Kasumi-1 (cell line): Measurements from ENCODE around the gene LRRC75B.
"Not testable (repeated sequence)": the region's sequence is repeated elsewhere in the genome, so short reads cannot be mapped to it uniquely, and the experiment has no call there.

ENCODE experiments used
- DNase-seq, 2 experiments: peaks; one replicate each; lab custom pipeline; 2025; lab: John Stamatoyannopoulos, UW

Gene LRRC75B, protein sequence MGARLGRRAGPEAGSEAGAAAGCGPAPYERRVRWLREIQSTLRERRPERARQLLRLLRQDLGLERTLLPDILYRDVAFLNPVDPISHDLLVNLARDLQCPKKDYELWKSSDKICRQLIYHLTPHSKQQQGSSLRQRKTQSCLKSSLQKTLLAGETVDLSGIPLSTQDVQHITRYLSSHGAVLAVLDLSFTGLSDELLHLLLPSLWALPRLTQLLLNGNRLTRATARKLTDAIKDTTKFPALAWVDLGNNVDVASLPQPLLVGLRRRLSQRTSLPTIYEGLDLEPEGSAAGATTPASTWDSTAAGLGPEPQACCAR

DNA sequence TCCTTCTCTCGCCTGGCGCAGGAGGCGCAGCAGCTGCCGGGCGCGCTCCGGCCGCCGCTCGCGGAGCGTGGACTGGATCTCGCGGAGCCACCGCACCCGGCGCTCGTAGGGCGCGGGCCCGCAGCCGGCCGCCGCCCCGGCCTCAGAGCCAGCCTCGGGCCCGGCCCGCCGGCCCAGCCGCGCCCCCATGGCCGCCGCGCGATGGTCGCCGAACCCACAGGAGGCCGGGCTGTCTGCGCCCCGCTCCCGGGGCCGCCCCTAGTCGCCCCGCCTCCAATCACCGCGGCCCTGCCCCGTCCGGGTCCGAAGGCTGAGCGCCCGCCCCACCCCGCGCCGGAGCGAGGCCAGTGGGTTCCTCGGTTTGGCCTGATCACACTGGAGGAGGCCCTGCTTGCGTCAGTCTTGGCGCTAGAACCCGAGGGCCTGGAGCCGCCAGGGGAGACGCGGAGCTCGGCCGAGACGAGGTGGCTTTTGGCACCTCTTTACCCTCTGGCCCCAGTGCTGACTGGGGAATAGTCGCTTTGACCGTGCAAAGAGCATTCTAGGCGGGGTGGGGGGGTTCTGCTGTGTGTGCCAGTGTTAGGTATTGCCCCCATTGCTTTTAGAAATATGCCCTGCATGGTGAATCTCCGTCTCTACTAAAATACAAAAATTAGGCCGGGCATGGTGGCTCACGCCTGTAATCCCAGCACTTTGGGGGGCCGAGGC, at the start of gene LRRC75B:
Gene LRRC75B, minus strand, starts transcription at position 223 of the 708 bp plus-strand sequence. Its CDS starts 34 bp downstream, at position 189.
- peak; percentile 11 to 15 for DNase-seq

DNA sequence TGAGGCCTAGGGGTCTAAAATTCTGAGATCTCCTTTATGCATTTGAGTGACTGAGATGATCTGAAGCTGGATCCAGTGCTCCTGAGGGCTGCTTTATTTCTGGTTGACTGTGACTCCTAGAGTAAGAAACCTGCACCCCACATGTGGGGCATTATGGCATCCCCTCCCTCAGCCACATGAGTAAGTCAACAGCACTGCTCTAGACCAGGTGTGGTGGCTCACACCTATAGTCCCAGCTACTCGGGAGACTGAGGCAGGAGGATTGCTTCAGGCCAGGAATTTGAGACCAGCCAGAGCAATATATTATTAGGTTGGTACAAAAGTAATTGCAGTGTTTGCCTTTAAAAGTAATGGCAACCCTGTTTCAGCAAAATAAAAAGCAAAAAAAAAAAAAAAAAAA, 49.4 kb upstream of the LRRC75B start:
- DNase-seq, result not testable (repeated sequence)

DNA sequence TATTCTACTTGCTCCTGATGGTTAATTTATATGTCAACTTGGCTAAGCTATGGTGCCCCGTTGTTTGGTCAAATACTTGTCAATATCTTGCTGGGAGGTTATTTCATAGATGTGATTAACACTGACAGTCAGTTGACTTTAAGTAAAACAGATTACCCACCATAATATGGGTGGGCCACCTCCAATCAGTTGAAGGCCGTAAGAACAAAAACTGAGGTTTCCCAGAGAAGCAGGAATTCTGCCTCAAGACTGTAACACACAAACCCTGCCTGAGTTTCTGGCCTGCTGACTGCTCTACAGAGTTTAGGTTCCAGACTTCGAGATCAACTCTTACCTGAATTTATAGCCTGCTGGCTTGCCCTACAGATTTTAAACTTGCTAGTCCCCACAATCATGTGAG, 43.6 kb upstream of the LRRC75B start:
- not testable (repeated sequence) for DNase-seq

DNA sequence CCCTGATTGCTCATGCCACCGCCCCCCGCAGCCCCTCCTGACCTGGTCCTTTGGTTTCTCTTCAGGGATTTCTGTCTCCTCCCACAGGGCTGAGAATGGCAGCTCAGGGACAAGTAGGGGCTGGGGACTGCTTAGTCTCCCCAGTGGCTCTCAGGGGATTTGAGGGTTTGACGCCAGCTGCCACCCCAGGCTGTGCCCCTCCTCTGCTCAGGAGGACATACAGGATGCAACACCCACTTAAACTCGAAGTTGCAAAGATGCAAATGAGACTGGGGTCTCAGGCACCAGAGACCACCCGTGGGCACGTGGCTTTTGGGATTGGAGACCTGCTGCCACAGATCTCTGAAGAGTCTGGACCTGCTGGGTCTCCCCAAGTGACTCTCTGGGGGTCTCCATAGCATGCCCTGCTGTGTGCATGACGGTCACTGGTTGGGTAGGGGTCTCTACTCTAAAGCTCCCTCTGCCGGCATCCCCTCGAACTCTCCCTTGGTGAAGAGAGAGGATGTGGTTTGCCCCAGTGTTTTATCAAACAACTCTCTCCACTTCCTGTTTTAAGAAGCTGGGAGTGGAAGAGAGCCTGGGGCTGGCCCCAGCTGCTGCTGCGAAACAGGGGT, 42.0 kb upstream of the LRRC75B start:
- peak; percentile 4 to 12 for DNase-seq

DNA sequence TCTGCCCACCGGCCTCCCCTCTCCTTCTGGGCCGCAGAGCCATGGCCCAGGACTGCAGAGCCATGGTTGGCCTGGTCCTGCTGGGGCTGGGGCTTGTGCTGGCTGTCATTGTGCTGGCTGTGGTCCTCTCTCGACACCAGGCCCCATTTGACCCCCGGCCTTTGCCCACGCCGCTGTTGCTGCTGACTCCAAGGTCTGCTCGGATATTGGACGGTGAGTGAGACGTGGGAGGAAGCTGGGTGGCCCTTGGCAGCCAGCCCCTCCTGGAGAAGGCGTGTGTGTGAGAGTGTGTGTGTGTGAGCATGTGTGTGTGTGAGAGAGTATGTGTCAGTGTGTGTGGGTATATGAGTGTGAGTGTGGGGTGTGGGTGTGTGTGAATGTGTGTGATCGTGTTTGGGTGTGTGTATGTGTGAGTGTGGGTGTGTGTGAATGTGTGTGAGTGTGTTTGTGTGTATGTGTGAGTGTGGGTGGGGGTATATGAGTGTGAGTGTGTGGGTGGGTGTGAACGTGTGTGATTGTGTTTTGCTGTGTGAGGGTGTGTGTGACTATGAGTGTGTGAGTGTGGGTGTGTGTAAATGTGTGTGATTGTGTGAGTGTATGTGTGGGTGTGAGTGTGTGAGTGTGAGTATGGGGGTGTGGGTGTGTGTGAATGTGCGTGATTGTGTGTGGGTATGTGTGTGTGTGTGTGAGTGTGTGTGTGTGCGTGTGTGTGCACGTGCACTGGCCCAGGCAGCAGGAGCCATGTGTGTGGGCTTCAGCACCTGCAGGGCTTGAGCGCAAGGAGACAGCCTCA, 40.6 kb upstream of the LRRC75B start:
- peak; percentile 12 to 15 for DNase-seq

DNA sequence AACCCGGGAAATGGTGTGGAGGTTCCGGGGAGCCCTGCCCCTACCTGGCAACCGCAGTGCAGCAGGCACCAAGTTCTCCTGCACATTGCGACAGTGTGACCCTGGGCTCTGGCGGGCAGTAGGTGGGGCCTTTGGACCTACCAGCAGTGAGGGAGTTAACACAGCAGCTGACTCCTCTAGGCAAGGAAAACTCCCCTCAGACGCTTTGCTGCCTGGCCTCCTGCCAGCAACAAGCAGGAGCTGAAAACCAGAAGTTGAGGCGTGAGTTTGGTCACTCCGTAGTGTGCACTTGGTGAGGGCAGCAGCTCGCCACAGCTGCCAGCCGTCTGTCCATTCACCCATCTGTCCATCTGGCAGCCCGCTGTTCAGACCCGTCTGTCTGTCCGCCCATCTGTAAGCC, 39.8 kb upstream of the LRRC75B start:
- DNase-seq, result peak; percentile 6 to 29

DNA sequence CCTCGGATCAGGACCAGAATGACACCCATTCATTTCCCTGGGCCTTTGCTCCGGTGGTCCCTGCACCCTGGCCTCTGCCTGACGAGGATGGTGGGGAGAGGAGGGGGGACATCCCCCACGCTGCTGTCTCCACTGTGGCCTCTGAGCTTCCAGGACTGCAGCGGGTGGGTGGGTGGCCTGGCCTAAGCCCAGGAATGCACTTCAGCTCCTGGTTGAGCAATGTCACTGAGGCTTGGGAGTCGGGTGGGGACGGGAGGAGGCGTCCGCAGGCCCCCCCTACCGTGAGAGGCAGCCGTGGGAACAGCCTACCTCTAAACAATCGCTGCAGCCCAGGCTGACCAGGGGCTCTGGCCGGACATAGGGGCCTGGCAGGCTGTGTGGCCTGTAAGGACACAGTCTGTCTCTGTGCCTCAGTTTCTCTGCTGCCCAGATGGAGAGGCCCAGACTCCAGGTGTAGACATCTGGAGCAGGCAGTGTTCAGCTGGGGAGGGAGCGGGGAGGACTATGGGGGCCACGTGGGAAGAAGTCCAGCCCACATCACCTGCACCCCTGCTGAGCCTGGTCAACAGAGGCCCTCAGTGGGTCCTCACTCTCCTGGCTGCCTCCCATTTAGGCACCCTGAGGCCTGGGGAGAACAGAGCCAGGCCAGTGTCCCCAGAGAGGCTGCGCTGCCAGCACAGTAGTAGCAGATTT, 38.7 kb upstream of the LRRC75B start:
- DNase-seq, result not testable (repeated sequence)

DNA sequence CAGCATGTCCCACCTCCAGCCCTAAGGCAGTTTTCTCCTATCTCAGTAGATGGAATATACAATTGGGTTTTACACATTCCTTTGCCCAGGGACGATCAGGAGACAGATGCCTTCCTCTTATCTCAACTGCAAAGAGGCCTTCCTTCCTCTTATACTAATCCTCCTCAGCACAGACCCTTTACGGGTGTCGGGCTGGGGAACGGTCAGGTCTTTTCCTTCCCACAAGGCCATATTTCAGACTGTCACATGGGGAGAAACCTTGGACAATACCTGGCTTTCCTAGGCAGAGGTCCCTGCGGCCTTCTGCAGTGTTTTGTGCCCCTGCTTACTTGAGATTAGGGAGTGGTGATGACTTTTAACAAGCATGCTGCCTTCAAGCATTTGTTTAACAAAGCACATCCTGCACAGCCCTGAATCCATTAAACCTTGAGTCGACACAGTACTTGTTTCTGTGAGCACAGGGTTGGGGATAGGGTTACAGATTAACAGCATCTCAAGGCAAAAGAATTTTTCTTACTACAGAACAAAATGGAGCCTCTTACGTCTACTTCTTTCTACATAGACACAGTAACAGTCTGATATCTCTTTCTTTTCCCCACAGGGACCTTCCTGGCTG, 38.0 kb upstream of the LRRC75B start:
- peak; percentile 6 to 7 for DNase-seq

DNA sequence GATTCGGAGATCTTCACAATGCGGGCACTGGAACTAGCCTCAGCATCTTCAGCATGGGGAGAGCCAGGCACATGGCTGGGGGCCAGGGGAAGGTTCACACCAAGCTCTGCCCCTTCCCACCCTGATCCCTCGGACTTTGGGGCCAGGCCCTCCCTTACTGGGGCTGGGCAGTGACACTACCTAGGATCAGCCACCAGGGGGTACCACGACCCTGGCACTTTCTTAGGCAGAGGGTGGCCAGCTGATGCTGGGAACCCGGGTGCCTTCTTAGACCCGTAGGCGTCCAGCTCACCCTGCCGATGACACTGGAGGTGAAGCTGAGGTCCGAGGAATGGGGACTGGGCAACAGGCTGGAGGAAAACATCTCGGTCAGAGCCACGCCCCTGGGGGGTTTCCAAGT, 36.2 kb upstream of the LRRC75B start:
- DNase-seq, result peak; percentile 0 to 7

DNA sequence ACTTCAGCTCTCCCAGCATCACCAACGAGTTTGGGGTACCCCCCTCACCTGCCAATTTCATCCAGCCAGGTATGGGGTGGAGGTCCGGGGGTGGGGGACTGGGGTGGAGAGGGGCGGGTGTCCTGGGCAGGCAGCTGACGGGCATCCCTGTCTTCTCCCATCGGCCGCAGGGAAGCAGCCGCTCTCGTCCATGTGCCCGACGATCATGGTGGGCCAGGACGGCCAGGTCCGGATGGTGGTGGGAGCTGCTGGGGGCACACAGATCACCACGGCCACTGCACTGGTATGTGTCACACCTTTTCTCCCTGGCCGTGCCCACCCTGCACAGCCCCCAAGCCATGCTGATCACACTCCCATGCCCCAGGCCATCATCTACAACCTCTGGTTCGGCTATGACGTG, 35.0 kb upstream of the LRRC75B start:
- not testable (repeated sequence) for DNase-seq

DNA sequence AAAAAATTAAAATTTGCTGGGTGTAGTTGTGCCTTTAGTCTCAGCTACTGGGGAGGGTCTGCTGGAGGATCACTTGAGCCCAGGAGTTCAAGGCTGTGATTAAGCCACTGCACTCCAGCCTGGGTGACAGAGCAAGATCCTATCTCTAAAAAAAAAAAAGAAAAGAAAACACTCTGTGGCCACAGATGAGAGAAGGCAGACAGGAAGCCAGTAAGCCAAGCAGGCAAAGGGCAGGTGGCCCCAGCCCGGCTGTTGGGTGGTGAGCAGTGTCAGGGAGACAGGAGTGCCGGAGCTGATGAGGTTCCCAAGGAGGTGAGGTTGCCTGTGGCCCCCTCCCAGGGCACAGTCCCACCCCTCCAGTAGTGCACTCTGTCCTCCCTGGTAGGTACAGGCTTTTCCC, 29.7 kb upstream of the LRRC75B start:
- not testable (repeated sequence) for DNase-seq

DNA sequence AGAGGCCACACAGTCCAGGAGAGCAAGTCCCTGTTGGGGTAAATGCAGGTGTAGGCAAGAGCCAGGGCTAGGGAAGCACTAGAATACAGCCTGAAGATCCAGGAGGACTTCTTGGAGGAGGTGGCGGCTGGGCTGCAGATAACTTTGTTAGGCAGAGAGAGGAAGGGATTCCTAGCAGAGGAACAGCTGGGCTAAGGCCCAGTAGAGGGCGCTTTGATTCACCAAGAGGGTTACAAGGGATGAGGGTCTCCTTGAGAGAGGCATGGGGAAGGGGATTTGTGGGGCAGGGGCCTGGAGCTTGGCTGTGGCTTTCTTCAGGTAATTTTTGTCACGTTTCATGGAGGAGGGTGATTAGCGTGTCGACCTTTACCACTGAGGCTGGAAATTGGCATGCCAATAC, 28.4 kb upstream of the LRRC75B start:
- not testable (repeated sequence) for DNase-seq

DNA sequence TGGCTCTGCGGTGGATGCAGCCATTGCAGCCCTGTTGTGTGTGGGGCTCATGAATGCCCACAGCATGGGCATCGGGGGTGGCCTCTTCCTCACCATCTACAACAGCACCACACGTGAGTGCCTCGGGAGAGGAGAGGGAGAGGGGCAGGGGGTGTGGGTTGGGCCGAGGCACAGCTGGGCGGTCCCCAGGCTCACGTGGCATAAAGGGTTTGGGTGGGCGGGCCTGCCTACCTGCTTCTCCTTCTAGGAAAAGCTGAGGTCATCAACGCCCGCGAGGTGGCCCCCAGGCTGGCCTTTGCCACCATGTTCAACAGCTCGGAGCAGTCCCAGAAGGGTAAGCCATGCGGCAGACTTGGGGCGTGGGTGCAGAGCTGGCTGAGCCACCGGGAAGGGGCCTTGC, 21.9 kb upstream of the LRRC75B start:
- DNase-seq, result not testable (repeated sequence)

DNA sequence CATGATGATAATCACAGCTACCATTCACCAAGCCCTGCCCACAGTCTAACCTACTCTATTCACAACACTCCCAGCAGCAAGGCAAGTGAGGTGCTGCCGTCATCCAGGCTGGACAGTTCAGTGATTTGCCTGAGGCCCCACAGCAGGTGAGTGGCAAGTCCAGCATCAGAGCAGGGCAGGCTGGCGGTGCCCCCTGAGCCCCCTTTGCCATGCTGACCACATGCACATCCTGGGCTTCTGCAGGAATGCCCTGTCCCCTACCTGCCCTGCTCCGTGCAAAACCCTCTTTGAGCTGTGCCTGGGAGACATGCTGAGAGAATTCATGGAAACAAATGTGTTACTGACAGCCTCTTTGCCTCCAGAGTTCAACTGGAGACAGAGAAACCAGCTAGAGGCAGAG, 17.0 kb upstream of the LRRC75B start:
- DNase-seq, result not testable (repeated sequence)

DNA sequence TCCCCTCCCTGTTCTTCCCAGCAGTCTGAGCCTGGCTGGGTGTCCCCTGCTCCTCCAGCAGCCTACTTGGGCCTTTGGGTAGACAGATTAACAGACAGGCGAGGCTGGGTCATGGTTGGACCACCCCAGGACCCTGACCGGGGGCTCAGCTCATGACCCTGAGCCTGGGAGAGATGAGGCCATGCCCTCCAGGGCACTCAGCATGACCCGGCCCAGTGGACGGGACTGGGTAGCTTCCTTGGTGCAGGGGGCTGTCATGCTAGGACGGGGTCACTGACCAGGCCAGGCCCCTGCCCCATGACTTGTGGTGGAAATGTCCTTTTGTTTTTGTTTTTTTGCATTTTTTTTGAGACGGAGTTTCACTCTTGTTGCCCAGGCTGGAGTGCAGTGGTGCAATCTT, 15.5 kb upstream of the LRRC75B start:
- not testable (repeated sequence) for DNase-seq

DNA sequence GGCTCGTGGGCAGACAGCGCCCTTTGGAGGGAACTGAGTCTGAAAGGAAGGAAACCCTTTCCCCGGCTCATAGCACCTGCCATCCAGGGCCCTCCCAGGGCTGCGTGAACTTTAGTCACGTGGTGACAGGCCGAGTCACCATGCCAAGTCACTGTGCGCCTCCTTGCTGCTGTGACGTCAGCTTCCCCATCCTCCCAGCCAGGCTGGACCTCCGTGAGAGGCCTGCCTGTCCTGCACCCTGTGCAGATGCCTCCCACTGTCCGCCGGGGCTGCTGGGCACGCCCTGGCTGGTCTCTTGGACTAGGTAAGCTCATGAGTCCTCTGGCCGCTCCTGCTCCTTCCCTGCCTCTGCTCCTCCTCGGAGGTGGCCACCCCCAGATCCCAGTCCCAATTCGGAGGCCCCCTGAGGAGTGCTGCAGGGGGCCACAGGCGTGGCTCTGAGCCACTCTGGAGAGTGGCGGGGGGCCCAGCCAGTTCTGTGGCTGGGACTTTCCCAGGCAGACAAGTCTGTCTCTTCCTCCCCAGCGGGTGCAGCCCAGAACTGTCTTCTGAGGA, 14.6 kb upstream of the LRRC75B start:
- not testable (repeated sequence) for DNase-seq

DNA sequence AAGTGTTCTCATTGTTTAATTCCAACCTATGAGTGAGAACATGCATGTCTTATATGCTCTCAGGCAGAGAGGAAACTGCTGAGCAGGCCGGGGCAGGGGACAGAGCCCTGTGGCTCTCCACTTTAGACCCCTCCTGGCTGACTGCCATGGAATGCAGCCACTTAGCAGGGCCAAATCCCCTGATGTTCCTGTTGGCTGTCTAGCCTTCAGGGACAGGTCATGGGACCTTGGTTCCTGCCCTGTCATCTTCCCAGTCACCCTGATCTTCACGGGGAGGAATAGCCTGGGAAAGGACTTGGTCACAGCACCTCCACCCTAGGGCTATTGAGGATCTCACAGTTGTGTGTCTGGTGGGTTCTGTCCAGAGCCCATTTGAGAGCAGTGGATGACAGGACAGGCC, 13.5 kb upstream of the LRRC75B start:
- not testable (repeated sequence) for DNase-seq

DNA sequence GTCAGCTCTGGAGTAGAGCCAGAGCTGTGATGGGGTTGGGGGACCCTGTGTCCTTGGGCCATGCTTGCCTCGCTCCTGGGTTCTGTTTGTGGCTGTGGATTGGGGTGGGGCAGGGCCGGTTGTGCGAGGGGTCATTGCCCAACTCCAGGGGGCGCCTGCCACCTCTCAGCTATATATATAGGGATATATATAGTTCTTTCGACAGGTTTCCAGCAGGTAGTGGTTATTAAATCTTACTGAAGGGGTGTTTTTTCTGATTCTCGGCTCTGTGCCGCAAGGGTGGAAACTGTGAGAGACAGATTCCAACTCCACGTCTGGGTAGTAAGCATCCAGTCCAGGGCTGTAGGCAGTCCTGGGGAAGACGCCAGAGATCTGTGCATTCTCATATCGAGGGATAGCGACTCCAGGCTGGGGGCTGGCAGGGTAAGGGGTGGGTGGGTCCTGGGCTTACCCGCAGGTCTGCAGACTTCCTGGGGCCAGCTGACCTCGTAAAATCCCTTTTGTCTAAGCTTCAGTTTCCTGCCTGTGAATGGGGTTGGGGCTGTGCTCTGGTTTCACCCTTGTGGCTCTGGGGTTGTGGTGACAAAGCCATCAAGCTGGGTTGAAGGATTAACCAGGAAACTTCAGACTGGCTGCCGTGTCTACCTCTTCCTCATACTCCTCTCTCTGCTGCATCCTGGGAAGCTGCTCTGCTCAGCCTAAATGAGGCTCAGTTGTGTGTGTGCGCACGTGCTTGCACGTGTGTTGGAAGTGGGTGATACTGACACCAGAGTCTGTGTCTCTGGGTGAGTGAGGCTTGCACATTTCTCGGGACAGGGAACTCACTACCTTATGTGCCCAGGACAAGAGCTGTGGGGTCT, 11.1 kb upstream of the LRRC75B start:
- DNase-seq, result peak; percentile 34 to 56

DNA sequence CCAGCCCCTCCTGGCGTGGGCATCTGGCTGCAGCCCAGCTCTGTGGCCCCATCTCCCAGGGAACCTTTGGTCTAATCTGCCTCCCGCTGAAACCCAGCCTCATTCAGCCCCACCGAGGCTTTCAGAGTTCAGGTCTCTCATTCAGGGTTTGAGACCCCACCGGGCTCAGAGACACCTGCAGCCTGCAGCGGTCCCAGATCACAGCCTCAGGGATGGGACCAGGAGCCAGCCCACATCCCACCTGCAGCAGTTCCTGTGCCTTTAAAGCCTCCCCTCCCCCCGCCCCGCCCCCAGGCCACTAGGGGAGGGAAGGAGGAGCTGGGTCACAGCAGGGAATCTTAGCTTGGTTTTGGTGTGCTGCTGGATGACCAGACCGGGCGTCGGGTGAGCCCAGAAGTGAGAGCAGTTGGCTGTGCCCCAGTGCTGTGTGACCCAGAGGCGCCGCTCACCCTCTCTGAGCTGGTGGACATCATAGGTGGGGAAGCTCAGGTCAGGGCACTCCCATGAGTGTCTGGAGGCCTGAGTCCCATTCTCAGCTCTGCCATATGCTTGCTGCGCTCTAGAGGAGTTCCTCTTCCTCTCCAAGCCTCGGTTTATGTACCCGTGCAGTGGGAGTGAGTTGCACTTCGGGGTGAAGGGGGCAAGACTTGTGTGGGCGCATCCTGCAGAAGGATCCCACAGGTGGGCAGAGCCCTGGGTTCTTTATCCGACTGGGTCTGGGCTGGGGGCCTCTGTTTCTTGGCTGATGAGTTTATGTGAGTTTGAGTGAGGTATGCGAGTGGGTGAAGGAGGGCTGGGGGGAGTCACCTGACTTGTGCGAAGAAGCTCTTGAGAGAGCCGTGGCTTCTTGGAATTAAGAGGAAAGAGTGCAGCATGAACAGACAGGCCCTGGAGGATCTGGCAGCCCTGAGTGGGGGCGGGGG, 10.2 kb upstream of the LRRC75B start, which contains the start of gene GGT1:
Gene GGT1, plus strand, starts transcription at position 347 of the 923 bp plus-strand sequence. CDS start 7,889 bp downstream, outside the sequence.
- DNase-seq, result not testable (repeated sequence)
